NCI-H446 (cell line): ENCODE results near the gene STXBP2.
"Not testable (repeated sequence)": the region's sequence is repeated elsewhere in the genome, so short reads cannot be mapped to it uniquely, and the experiment has no call there.

Experiments
- DNase-seq, 2 experiments: peaks; one replicate each; lab custom pipeline; 2025; lab: John Stamatoyannopoulos, UW

Gene STXBP2

GRCh38 chr19:7632340-7633203 is 4.3 kb upstream of the STXBP2 start:
- DNase-seq, result no peak

- DNase-seq, result no peak
Observed at GRCh38 chr19:7633698-7634097, 3.2 kb upstream of the STXBP2 start, which contains the start of gene PCP2. TSS of gene PCP2 (minus strand) at chr19:7633719. CDS start at chr19:7633457, 262 bp downstream.

GRCh38 chr19:7635670-7636069 is 1.2 kb upstream of the STXBP2 start:
- DNase-seq, result no peak

GRCh38 chr19:7636317-7636690 is 606 bp upstream of the STXBP2 start:
- DNase-seq, result no peak

- no peak for DNase-seq
Observed at GRCh38 chr19:7637374-7638256, 705 bp downstream of the STXBP2 start.

GRCh38 chr19:7638802-7639465 is 2.0 kb downstream of the STXBP2 start:
- DNase-seq, result no peak

- no peak for DNase-seq
Observed at GRCh38 chr19:7639863-7640348, 3.0 kb downstream of the STXBP2 start.

- no peak for DNase-seq
Observed at GRCh38 chr19:7640803-7641202, 3.9 kb downstream of the STXBP2 start.

GRCh38 chr19:7641290-7642276 is 4.7 kb downstream of the STXBP2 start:
- DNase-seq, result no peak

- no peak for DNase-seq
Observed at GRCh38 chr19:7642295-7643030, 5.6 kb downstream of the STXBP2 start.

GRCh38 chr19:7643031-7643415 is 6.1 kb downstream of the STXBP2 start:
- DNase-seq, result no peak

GRCh38 chr19:7643629-7644549 is 7.0 kb downstream of the STXBP2 start:
- DNase-seq, result not testable (repeated sequence)

- DNase-seq, result no peak
Observed at GRCh38 chr19:7644550-7644877, 7.6 kb downstream of the STXBP2 start.

- DNase-seq, result no peak
Observed at GRCh38 chr19:7645163-7645562, 8.3 kb downstream of the STXBP2 start.

- DNase-seq, result no peak
Observed at GRCh38 chr19:7645656-7646425, 8.9 kb downstream of the STXBP2 start.

GRCh38 chr19:7646426-7646700 is 9.5 kb downstream of the STXBP2 start:
- DNase-seq, result no peak

GRCh38 chr19:7647156-7647555 is 10.2 kb downstream of the STXBP2 start:
- DNase-seq, result no peak

GRCh38 chr19:7648265-7649014 is 11.5 kb downstream of the STXBP2 start:
- no peak for DNase-seq
